Activated CD8-positive, alpha-beta memory T cell treated with anti-CD3 and anti-CD28 coated beads for 1 hour (primary cell): ENCODE measurements around the gene PBX3.

ENCODE experiments used
- DNase-seq, 2 donors: peaks; one replicate each; pipeline ENCODE4 v3.0.0-alpha.2; 2020; ENCODE audit warnings: low read depth in 1 of 2; ENCODE audit errors: extremely low read depth in 1 of 2

Gene PBX3

GRCh38 chr9:125748446-125749099 is 1.4 kb downstream of the PBX3 start:
- no peak for DNase-seq

GRCh38 chr9:125749287-125749935 is 2.2 kb downstream of the PBX3 start:
- DNase-seq: no peak

- no peak for DNase-seq
Observed at GRCh38 chr9:125749951-125750626, 2.9 kb downstream of the PBX3 start.

DNA sequence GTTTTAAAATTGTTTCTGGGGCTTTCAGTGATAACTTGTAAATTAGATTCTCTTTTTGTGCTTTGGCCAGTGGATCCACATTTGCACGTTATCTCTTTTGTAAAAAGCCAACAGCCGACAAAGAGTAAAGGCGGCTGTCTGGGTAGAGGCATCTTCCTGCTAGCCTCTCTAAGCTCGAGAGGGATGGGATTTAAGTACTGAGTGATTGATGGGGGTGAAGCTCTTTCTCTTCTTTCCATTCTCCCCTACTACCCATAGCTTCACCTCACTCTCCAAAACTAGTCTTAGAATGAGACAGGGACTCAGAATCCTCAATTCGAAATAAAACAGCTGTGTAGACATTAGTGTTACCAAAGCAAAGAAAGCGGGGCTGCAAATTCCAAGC is 3.4 kb downstream of the PBX3 start:
- DNase-seq: no peak

- DNase-seq: no peak
Observed at GRCh38 chr9:125752070-125752628, 5.0 kb downstream of the PBX3 start.

DNA sequence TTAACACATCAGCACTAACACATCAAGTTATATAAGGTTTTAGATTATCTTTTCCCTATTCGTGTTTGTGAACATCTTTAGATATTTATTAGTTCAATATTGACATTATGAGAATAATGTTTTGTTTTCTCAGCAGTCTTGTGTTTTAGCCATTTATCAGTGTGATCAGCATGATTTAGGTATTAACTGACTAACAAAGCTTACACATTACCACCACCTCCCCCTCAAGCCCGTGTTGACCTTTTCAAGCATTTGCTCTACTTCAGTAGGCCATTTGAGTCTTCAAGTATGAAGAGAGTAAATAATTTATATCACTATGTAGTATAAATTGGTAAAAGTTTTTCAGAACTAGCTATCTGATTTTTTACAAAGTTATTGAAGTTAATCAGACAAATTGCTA is 6.9 kb downstream of the PBX3 start:
- no peak for DNase-seq

DNA sequence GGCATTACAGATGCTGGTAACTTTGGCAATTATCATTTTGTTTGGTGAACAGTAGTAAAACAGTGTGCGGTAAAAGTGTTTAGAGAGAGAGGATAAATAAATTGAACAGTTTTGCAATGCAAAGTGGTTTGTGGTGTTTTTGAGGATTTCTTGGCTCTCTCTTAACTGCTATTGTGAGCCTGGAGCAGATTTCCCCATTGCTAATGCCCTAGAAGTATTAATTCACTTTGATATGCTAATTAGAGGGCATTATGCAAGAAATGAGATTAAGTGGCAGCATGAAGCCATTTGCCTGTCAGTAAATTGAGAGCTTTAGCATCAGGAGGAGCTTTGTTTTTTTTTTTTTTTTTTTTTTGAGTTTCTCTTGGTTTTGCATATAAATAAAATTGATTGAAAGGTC is 8.2 kb downstream of the PBX3 start:
- DNase-seq: no peak

DNA sequence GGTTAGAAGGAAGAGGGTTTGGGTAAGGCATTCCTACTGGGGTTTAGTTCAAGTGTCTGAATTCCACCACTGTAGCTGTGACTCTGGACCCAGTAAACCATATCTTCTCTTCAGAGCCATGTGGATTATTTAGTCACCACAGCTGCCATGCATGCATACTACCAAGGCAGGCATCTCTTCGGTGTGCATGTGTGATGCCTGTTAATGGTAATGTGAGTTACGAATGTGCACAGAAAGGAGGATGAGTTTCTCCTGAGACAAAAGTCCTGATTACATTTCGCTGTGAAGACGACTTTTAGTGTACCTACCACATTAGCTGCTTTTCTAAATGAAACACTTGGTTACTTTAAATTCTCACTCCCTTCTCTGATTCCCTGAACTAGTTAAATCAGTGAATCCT is 9.3 kb downstream of the PBX3 start:
- DNase-seq: no peak

- no peak for DNase-seq
Observed at GRCh38 chr9:125757834-125758233, 10.7 kb downstream of the PBX3 start.

GRCh38 chr9:125758986-125759763 is 12.0 kb downstream of the PBX3 start:
- no peak for DNase-seq

GRCh38 chr9:125759764-125760129 is 12.6 kb downstream of the PBX3 start:
- DNase-seq: no peak

DNA sequence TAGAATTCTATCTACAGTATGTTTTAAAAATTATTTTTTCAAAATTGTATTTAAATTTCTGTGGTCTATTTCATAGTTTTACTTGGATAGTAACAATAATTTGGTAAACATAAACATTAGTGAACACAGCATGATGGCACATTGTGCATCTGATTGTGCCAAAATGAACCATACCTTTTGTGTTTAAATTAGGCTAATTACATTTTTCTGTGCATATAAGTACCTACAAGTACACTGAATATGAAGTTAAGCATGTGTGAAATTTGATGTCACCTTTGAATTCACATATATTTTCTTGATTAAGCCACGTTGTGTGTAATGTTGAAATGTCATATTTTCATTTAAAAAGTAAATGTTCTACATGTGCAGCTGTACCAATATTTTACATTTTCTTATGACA is 13.4 kb downstream of the PBX3 start:
- no peak for DNase-seq

- no peak for DNase-seq
Observed at GRCh38 chr9:125761676-125762450, 14.7 kb downstream of the PBX3 start.

DNA sequence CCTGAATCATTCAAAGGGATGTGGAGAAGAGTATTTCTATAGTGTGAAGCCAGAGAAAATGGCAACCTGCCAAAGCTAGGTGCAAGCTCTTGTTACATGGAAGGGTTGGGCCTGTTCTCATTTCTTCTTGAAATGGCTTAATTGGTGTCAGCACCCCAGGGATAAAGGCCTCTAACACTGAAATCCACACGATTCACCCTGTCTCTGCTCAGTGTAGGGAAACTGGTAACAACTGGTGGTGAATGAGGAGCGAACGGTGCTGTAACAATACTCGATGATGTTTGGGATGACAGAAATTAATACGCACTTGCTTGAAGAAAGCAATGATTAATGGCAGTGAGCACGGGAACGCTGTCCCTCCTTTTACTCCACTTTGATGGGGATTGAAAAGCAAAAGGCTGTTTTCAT is 16.2 kb downstream of the PBX3 start:
- no peak for DNase-seq

- DNase-seq: no peak
Observed at GRCh38 chr9:125764198-125764597, 17.0 kb downstream of the PBX3 start.

DNA sequence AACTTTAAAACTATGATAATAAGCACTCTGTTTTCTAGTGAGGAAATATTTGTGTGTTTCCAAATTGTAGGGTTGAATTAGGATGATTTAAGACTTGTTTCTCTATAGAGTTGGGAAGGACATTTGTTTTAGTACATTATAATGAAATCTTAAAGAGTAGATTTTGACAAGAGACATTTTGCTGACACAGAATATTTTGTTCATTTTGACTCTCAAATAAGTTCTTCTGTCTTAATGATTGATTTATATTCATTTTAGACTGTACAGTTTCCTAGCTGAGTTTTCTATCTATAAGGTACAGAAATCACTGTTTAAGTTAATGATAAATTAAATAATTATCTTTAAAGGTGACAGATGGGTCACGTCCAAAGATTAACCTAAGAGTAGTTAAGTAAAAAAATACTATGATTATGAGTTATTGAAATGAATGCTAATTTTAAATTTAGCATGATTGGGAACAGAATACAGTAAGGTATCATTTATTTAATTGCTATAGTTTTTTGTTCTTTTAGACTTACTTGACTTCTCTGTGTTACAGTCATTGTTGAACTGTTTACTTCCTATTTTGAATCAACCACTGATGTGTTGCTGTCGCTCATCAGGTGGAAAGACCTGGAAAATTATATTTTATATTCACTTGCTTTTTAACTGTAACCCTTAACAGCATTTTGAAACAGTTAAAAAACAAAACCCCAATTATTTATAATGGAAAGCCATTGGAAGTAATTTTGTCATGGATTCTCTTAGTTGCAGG is 19.5 kb downstream of the PBX3 start:
- no peak for DNase-seq

- no peak for DNase-seq
Observed at GRCh38 chr9:125767349-125767748, 20.2 kb downstream of the PBX3 start.

- no peak for DNase-seq
Observed at GRCh38 chr9:125768803-125769202, 21.6 kb downstream of the PBX3 start.

GRCh38 chr9:125771037-125771436 is 23.9 kb downstream of the PBX3 start:
- no peak for DNase-seq

- no peak for DNase-seq
Observed at GRCh38 chr9:125772740-125773139, 25.6 kb downstream of the PBX3 start.
